ENCODE measurements around the gene SPTBN1.
A peak's percentile ranks its signal among the peaks of the same experiment; 100 is the strongest.

SPTBN1 gene

GRCh38 chr2:54564439-54564838, 108.3 kb downstream of the SPTBN1 start:
- intact Hi-C loops (cut with DNase I) = no loop called here
- DNase-seq = no peak

DNA sequence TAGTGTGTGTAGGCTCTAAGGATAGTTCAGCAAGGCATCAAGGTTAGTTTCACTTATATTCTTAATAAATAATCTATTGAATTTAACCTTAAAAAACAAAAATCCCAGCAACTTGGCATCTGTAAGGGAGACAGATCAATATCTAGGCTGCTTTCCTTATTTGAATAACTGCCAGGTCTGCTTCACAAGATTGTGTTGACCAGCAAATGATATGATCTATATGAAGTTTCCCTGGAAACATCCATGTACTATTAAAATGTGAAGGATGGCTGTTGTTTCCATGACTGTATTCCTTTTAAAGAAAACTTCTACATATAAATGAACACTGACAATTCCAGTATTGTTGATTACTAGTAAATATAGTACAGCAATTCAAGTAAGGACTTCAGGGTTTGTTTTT, 109.4 kb downstream of the SPTBN1 start:
- intact Hi-C loops (cut with DNase I) = no loop called here
- no peak for DNase-seq

GRCh38 chr2:54566896-54567295, 110.8 kb downstream of the SPTBN1 start:
- no peak for DNase-seq
- intact Hi-C loops (cut with DNase I) = no loop called here

DNA sequence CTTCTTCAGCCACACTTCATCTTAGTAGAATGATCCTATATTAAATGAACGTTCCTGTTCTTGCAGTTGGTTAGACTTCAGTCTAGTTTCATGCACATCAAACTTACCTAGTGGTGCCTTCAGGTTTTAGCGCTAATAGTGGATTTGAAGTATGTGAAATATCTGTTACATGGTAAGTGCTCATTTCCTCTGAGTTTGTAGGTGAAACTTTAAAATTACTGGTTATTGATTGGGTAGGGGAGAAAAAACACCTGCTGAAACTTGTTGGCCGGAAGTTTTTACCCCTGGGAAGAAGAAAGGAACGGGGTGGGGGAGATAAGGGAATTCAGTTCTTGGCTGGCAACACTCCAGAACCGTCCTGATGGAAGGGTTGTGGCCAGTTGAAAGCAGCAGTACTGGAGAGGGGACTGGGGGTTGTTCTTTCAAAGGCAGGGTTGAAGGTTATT, 112.8 kb downstream of the SPTBN1 start:
- DNase-seq = no peak
- intact Hi-C loops (cut with DNase I) = no loop called here

GRCh38 chr2:54569745-54570301, 113.7 kb downstream of the SPTBN1 start:
- intact Hi-C loops (cut with DNase I) = no loop called here
- peak in 2 of 10 donors; percentile 67 to 75 for DNase-seq

DNA sequence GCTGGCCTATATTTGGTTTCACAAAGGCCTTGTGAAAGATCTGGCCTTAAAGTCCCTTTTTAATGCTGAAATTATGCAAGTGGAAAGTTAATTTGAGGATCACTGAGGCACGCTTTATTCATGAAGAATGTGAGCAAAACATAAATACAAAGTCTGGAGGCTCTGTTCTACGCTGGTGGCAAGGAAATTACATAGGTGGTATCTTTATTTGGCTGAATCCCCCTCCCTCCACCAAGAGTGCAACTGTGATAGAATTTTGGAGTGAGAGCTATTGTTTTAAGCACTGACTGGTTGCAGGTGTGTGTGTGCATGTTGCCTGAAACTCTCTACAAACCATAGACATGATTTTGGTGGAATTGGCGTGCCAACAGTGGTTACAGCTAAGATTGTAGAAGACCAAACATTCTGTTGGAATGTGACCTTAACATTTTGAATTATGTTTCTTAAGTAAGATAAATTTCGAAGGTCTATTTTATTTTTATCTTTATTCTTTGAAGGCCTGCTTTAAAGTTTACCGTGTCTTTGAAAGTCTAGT, 114.3 kb downstream of the SPTBN1 start:
- intact Hi-C loops (cut with DNase I) = no loop called here
- no peak for DNase-seq

DNA sequence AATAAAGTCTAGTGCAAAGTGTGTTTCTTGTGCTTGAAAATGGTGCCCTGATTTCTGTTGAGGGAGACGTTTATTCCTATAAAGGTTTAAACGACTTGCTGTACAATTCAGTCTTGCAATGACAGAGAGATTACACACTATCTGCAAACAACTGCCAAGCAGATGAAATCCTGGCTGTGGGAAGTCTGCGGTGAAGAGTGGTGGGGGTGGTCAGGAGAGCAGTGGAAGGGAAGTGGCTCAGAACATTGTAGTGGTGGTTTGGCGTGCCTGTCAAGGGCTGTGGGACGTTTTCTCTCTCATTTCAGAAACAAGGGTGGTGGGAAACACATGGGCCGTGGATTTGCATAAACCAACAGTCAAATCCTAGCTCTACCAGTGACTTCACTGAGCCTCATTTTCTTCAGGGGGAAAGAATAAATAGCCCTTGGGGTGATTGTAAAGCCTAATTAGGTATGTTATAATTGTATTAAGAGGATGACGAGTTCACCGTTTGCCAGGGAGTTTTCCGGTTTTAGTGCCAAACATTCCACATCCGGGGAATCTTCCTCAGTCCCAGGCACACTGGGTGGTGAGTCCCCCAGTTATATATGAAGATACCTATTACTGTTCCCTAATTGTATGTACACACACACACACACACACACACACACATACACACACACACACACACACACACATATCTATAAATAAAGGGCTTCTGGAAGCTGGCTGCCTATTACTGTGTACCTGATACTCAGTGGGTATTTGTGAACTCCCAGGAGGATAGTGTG, 115.0 kb downstream of the SPTBN1 start:
- DNase-seq = peak in 2 of 10 donors; percentile 68 to 85
- intact Hi-C loops (cut with DNase I) = no loop called here

DNA sequence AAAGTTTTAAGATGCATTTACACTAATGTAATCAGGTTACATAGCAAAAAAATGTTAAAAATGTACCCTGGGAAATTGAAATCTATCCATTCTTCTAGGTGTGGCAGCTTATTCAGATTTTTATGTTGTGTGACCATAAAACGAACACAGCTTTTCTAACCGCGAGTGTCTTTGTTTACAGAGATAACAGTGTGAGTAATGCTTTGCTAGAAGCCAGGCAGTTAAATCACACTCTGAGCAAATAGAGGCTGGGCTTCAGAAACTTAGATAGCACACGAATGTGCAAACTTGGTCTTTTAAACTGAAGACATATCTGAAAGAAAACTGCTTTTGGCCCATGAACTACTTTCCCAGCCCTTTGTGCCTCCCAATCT, 116.1 kb downstream of the SPTBN1 start:
- intact Hi-C loops (cut with DNase I) = no loop called here
- no peak for DNase-seq

GRCh38 chr2:54572636-54573536, 116.8 kb downstream of the SPTBN1 start:
- intact Hi-C loops (cut with DNase I) = no loop called here
- DNase-seq = no peak

DNA sequence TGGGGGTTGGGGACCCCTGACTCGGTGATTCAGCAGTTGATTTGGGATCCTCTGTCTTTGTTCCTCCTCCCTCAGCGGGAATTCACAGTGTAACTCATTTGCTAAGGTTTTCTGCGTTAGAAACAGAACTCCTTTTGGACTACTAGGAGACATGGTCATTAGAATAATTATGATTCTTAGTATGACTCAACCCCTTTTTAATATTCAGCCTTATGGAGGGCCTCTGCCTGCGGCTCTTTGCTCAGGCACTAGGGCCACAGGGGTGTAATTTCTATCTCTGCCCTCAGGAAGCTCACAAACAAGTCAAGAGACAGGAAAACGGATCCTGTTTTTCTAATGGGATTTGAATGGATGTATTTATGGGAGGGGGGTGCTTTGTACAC, 117.4 kb downstream of the SPTBN1 start:
- no peak for DNase-seq
- intact Hi-C loops (cut with DNase I) = no loop called here

- intact Hi-C loops (cut with DNase I) = no loop called here
- DNase-seq = no peak
Observed at GRCh38 chr2:54574107-54574859, 118.2 kb downstream of the SPTBN1 start.

- DNase-seq = no peak
- intact Hi-C loops (cut with DNase I) = no loop called here
Observed at GRCh38 chr2:54574860-54575247, 118.7 kb downstream of the SPTBN1 start.

- DNase-seq = no peak
- intact Hi-C loops (cut with DNase I) = no loop called here
Observed at GRCh38 chr2:54575379-54575888, 119.3 kb downstream of the SPTBN1 start.

DNA sequence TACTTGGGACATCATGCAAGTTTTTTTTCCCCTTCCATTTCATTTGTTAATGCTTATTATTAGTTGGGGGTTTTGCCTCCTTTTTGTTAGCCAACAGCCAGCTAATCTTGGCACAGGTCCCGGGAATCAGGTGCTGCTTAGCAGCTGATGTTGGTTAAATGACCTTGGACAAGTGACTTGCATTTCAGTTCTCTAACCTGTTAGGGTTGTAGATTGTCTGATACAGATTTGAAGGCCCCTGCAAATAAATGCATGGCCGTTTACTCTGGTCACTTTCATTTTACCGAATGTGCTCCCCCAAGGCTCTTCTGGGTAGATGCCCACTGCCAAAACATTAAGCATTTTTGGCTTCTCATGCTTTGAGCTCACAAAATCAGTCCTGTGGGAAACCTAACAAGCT, 120.9 kb downstream of the SPTBN1 start:
- intact Hi-C loops (cut with DNase I) = no loop called here
- peak in 1 of 10 donors; percentile 37 for DNase-seq

DNA sequence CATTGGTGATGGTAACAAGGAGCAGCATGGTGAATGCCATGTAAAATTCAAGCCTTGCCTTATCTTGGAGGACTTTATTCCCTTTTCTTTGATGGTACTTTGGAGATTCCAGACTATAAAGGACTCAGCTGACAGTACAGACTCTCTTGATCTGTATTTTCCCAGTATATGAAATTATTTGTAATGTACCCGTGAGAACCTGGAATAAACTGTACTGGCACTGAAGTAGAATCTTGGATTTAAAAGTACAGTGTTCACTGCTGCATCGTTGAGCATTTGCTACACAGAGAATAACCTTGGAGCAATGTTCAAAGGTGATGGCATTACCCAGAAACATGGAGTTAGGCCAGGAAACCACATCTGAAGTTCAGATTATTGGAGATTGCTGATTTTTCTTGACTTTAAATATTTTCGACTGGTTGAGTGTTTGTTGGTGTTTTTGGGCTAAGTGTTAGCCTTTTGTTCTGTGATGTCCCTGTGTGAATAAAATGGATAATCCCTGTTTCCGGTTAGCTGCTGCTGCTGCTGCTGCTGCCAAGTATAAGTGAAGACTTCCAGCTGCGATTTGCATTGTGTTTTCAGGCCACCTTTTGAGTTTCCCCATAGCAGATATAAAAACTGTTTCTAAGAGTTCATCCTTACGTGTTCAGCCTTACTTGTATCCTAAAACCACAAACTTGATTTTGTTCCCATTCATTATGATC, 122.0 kb downstream of the SPTBN1 start:
- intact Hi-C loops (cut with DNase I) = no loop called here
- DNase-seq = no peak

- DNase-seq = no peak
- intact Hi-C loops (cut with DNase I) = no loop called here
Observed at GRCh38 chr2:54578648-54579045, 122.5 kb downstream of the SPTBN1 start.

DNA sequence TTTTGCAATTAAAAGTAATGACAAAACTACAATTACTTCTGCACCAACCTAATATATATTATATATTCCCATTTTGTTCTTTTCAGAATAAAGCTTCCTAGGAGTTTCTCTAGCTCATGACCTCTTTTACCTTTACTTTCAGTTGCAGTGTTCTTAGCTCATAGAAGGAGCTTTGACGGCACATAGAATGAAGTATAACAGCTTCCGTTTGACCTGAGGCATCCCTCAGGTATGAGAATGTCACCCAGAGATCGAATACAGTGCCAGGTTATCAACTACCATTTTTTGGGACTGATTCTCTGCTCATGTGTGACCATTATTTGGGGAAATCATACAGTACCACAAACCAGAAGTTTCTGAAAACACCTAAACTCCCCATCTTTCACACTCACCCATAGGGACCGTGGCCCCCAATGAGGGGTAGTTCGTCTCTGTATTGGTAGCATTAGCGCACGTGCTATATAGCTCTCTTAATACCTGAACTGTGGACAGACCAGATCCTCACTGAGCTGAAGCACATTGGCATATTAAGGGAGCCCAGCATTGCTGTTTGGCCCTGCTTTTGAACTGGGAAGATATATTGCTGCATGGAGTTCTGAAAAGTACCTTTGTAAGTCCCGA, 123.0 kb downstream of the SPTBN1 start:
- DNase-seq = no peak

GRCh38 chr2:54579682-54580620, 123.8 kb downstream of the SPTBN1 start:
- intact Hi-C loops (cut with DNase I) = no loop called here
- no peak for DNase-seq

More for the DNA sequence above, 123.0 kb downstream of the SPTBN1 start:
- intact Hi-C loops (cut with DNase I) = no loop called here

All from posterior cingulate gyrus (tissue), 11 donors.